Activated T-helper 1 cell treated with anti-CD3 and anti-CD28 coated beads, Interleukin-2, amount 50 U/mL, for 16 hours (primary cell): ENCODE results near the gene ETS1.

Experiments
- DNase-seq, 2 donors: peaks; one replicate each; pipeline ENCODE4 v3.0.0-alpha.2; 2020; ENCODE audit warnings: low read depth in 1 of 2, low spot score in 1 of 2

The ETS1 gene

GRCh38 chr11:128619007-128619406 lies 31.6 kb upstream of the ETS1 start:
- DNase-seq: no peak

- DNase-seq: no peak
Measured at GRCh38 chr11:128618603-128619002, 31.2 kb upstream of the ETS1 start.

GRCh38 chr11:128616161-128616560 lies 28.8 kb upstream of the ETS1 start:
- no peak for DNase-seq

GRCh38 chr11:128615612-128616011 lies 28.3 kb upstream of the ETS1 start:
- DNase-seq: no peak

- DNase-seq: no peak
Measured at GRCh38 chr11:128615076-128615475, 27.7 kb upstream of the ETS1 start.

- no peak for DNase-seq
Measured at GRCh38 chr11:128614026-128614425, 26.7 kb upstream of the ETS1 start.

- DNase-seq: no peak
Measured at GRCh38 chr11:128613300-128613995, 26.1 kb upstream of the ETS1 start.

GRCh38 chr11:128610721-128611617 lies 23.6 kb upstream of the ETS1 start:
- DNase-seq: peak in 1 of 2 donors; percentile 23

GRCh38 chr11:128609785-128610184 lies 22.4 kb upstream of the ETS1 start:
- DNase-seq: no peak

- DNase-seq: no peak
Measured at GRCh38 chr11:128608746-128609407, 21.5 kb upstream of the ETS1 start.

- DNase-seq: no peak
Measured at GRCh38 chr11:128607819-128608218, 20.5 kb upstream of the ETS1 start.

GRCh38 chr11:128604723-128605122 lies 17.4 kb upstream of the ETS1 start:
- DNase-seq: no peak

GRCh38 chr11:128603752-128604414 lies 16.5 kb upstream of the ETS1 start:
- DNase-seq: no peak

GRCh38 chr11:128603003-128603696 lies 15.8 kb upstream of the ETS1 start:
- DNase-seq: no peak

GRCh38 chr11:128599729-128600128 lies 12.4 kb upstream of the ETS1 start:
- no peak for DNase-seq

- no peak for DNase-seq
Measured at GRCh38 chr11:128598506-128599150, 11.3 kb upstream of the ETS1 start.

- DNase-seq: no peak
Measured at GRCh38 chr11:128598096-128598495, 10.7 kb upstream of the ETS1 start.

- DNase-seq: no peak
Measured at GRCh38 chr11:128597209-128597608, 9.9 kb upstream of the ETS1 start.

- no peak for DNase-seq
Measured at GRCh38 chr11:128596250-128596649, 8.9 kb upstream of the ETS1 start.

GRCh38 chr11:128595775-128596174 lies 8.4 kb upstream of the ETS1 start:
- DNase-seq: no peak
